ENCODE results near the gene SGPL1.

Gene SGPL1

GRCh38 chr10:70901276-70901878, 85.6 kb downstream of the SGPL1 start:
- in situ Hi-C loops (cut with MboI; ENCODE audit: low sequenced_read_pairs) = loop anchor here (10.0 kb wide), 1 partner anchor 383 kb away; no protein-coding TSS in a partner anchor

- in situ Hi-C loops (cut with MboI; ENCODE audit: low sequenced_read_pairs) = loop anchor here (10.0 kb wide), 1 partner anchor 382 kb away; no protein-coding TSS in a partner anchor
These were observed 87.0 kb downstream of the SGPL1 start for GRCh38 chr10:70902661-70903261.

DNA sequence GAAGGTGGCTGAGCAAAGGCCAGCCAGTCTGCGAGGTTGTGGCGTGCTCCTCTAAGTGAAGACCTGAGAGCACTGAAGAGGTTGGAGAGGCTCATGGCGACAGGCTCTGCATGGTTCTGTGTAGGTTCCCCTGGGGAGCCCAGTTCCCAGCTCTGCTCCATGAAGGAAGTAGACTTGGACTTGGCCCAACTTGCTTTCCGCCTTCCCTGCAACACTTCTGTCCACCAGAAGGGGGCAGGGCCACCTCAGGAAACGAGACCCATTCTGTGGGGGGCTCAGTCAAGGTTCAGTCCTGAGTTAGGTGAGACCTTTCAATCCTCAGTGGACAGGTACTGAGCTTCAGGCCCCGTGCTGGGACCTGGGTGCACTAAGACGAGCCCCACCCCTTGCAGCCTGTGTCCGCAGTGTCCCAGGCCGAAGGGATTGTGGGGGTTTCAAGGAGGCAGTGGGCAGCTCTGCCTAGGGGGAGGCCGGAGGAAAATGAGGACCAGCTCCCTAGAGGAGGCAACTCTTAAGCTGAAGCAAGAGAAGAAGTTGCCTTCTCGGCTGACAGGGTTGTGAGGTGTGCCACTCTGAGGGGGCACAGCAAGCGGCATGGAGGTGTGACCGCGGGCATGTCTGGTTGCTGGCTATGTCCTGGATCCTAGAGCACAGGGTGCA, 87.6 kb downstream of the SGPL1 start:
- in situ Hi-C loops (cut with MboI; ENCODE audit: low sequenced_read_pairs) = loop anchor here (10.0 kb wide), 1 partner anchor 381 kb away; no protein-coding TSS in a partner anchor

DNA sequence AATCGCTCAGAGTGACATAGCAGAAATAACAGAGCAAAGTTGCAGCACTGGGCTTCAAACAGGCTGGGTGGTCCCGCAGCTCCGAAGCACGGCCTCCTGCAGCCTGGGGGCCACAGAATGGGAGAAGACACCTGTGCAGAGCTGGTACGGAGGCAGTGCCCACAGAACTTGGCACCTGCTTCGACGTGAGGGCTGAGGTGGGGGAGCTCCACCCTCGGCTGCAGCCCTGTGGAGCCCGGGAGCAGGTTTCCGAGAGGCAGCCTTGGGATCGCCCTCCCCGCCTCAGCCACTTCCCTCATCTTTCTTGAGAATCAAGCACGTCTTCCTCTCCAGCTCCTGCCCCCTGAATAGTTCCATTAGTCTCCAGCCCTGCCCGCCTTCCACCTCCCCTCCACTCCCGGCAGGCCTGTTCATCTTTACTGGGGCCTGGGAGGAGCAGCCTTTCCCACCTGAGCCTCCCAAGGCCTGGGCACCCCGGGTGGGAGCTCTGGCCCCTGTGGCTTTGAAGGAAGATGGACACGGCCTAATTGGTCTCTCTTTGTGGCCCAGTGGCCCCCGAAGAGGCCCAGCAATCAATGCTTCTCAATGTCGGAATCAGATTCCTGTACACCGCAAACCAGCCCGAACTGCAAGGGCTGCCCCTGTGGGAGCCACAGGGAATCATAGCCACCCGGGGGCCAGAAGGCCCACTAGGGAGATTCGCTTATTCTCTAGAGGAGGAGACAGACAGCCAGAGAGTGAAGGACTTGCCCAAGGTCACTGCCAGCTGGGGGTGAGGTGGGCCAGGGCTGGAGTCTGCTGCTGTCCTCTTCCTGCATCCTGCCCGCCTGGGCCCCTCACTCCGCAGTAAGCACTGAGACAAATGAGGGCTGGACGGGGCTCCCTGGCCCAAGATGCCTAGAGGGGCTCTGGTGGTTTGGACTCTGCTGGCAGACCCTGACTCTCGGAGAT, 89.6 kb downstream of the SGPL1 start:
- in situ Hi-C loops (cut with MboI; ENCODE audit: low sequenced_read_pairs) = loop anchor here (10.0 kb wide), 1 partner anchor 379 kb away; no protein-coding TSS in a partner anchor

- in situ Hi-C loops (cut with MboI; ENCODE audit: low sequenced_read_pairs) = loop anchor here (10.0 kb wide), 1 partner anchor 379 kb away; no protein-coding TSS in a partner anchor
These were observed 90.5 kb downstream of the SGPL1 start for GRCh38 chr10:70906031-70906783.

- in situ Hi-C loops (cut with MboI; ENCODE audit: low sequenced_read_pairs) = loop anchor here (10.0 kb wide), 1 partner anchor 378 kb away; no protein-coding TSS in a partner anchor
These were observed 91.3 kb downstream of the SGPL1 start for GRCh38 chr10:70906953-70907636.

GRCh38 chr10:70907637-70908405, 92.1 kb downstream of the SGPL1 start:
- in situ Hi-C loops (cut with MboI; ENCODE audit: low sequenced_read_pairs) = loop anchor here (10.0 kb wide), 1 partner anchor 377 kb away; no protein-coding TSS in a partner anchor

DNA sequence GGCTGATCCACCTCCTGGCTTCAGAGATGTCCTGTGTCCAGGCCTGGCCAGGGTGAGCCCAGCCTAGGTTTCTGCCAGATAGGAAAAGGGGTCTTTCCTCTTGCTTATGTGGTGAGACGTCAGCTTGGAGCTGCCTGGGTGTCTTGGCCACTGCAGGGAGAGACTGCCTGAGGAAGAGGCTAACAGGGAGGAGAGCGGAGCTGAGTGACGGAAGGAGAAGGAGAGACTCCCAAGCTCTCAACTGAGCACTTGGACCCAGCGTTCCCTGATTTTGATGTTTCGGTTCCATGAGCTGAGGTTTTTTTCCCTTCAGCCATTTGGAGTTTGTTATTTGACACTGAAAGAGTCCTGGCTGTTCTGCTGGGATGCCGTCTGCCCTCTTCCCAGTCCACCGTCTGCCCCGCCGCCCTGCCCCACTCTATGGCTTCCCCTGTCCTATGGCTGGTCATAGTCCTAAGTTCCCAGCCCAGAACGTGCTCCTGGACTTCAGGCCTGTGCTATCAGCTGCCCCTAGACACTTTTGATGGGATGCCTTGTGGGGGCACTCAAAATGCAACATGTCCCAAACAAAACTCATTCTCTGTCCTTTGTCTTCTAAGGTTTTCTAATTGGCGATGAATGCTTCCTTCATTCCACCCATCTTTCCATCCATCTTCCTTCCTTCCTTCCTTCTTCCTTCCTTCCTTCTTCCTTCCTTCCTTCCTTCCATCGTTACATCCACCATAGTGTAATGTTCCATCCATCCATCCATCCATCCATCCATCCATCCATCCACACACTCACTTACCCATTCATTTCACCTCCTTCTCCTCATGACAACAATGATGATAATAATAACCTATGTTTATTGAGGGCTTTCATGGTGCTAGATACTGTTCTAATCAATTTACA, 92.9 kb downstream of the SGPL1 start:
- in situ Hi-C loops (cut with MboI; ENCODE audit: low sequenced_read_pairs) = loop anchor here (10.0 kb wide), 1 partner anchor 376 kb away; no protein-coding TSS in a partner anchor

- in situ Hi-C loops (cut with MboI; ENCODE audit: low sequenced_read_pairs) = loop anchor here (10.0 kb wide), 1 partner anchor 375 kb away; no protein-coding TSS in a partner anchor
These were observed 93.7 kb downstream of the SGPL1 start for GRCh38 chr10:70909326-70909935.

DNA sequence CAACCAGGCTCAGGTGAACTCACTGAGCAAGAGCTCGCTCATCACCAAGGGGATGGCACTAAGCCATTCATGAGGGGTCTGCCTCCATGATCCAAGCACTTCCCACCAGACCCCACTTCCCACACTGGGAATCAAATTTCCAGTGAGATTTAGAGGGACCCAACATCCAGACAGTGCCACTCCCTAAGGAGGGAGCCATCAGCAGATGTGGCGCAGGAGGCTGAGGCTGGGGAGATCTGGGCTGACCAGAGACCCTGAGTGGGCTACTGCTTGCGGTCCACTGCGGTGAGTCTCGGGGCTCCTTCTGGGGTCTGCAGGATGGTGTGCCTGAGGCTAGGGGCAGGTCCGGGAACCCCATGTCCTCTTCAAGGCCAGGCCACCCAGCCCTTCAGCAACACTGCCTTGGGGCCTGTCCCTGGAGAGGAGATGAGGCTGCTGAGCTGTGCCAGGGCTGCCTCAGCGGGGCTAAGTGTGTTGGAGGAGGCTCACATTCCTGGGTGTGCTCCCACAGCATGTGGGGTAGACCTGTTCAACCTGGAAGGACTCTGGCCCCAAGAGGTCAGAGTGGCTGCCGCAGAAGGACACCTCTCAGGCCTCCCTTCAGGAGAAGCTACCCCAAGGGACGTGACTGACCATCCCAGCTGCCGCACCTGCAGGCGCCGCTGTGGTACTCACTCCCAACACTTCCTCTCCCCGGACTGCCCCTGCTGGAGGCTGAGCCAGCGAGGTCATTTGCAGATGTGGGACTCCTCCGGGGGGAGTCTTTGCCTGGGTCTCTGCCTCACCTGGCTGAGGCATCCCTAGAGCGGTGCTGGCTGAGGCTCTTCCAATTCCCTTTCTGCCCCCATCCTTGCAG, 95.0 kb downstream of the SGPL1 start:
- in situ Hi-C loops (cut with MboI; ENCODE audit: low sequenced_read_pairs) = no loop called here

GRCh38 chr10:70911386-70911785, 95.6 kb downstream of the SGPL1 start:
- in situ Hi-C loops (cut with MboI; ENCODE audit: low sequenced_read_pairs) = no loop called here

DNA sequence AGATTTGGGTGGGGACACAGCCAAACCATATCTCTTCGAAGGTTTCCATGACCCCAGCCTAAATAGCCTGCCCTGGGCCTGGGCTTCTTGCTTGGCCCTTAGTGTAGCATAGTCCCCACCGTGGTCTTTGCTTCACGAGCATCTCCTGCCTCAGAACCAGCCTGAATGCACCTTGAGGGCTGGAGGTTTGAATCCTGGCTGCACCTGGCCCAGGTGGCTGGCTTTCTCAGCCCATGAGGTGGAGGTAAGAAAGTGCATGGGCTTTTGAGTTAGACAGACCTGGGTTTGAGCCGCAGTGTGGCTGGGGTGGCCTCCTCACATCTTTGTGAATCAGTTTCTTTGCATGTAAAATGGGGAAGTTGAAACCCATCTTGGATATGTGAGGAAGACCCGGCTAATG, 96.8 kb downstream of the SGPL1 start:
- in situ Hi-C loops (cut with MboI; ENCODE audit: low sequenced_read_pairs) = no loop called here

DNA sequence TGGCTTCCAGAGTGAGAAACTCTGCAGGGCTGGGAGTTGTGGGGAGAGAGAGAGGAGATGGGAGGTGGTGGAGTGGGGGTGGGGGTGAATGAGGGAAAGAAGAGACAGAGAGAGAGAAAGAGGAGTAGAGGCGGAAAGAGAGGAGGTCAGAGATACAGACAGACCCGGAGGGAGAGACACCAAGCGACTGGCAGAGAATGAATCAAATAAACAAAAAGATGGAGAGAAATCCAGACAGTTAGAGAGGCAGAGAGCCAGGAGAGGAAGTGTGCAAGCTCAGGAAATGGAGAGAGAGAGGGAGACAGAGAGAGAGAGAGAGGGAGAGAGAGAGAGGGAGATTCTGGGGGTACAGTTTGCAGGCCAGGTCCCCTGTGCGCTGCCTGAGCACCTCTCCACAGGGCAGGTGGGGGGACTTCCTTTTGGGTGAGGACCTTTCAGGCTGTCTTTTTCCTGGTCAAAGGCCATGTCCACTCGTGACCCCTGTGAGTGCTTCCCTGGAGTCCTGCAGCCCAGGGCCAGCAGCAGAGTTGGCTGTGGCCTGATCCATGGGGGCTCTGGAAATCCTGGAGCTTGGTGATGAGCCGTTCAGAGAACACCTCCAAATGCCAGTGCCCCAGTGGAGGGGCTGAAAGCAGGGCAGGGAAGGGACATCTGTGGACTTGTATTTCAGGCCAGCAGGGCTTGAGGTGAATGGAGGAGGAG, 97.6 kb downstream of the SGPL1 start:
- in situ Hi-C loops (cut with MboI; ENCODE audit: low sequenced_read_pairs) = no loop called here

- in situ Hi-C loops (cut with MboI; ENCODE audit: low sequenced_read_pairs) = no loop called here
These were observed 98.1 kb downstream of the SGPL1 start for GRCh38 chr10:70913893-70914240.

DNA sequence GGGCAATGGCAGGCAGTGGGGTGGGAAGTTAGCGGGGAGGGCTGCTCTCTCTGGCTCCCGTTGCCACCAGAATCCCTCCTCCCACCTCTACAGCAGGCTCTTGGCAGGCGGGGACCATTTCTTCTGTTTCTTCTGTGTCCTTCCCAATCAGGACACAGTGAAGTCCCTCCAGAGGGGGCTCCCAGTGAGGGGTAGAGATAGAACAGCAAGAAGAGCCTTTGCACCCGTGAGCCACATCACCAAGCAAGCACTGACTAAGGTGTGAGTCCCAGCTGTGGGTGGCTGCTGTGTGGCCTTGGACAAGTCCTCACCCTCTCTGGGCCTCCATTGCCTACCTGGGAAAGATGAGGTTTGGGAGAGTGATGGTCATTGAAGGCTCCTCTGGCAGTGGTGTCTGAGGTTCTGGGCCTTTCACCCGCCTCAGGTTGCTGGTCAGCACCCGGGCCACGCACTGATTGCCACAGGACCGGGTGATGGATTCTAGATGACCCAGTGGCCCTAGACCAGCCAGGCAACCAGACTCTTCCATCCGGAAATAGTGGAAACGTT, 98.6 kb downstream of the SGPL1 start:
- in situ Hi-C loops (cut with MboI; ENCODE audit: low sequenced_read_pairs) = no loop called here
